GM18511 (cell line): Measurements from ENCODE around the gene TOMT.

Experiments used
- ATAC-seq: cut with Tn5 transposase; IDR thresholded peaks from one replicate; pipeline ENCODE4 v1.9.1; 2021; ENCODE audit warnings: mild to moderate bottlenecking, moderate library complexity; ENCODE audit not compliant: unreplicated experiment

The TOMT gene

DNA sequence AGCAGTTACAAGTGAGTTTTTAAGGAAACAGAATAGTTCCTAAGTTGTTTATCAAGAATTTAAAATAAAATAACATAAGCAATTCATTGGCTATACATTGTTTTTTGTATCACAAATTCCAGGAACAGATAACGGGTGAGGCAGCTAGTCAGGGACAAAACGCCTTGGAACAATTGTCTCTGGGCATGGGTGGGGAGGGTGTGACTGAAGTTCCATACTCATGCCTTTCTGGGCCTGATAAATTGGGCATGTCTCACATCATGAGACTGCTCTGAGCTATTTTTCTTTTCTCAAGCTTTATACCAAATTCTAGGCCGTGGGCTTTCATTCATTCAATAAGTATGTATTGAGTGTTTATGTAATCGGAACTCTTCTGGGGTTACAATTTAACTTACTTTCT, 51.4 kb downstream of the TOMT start:
- no peak for ATAC-seq
